GM19035 (cell line): ENCODE results near the gene OLR1.

Experiments
- ATAC-seq: cut with Tn5 transposase; IDR thresholded peaks from one replicate; pipeline ENCODE4 v1.9.1; 2021; ENCODE audit not compliant: unreplicated experiment

Gene OLR1

GRCh38 chr12:10110256-10110844, 61.6 kb downstream of the OLR1 start:
- ATAC-seq, result no peak
